Chondrocyte (in vitro differentiated cells): ENCODE data around the gene TMEM165. TPM values are rescaled to one million over a fixed set of nuclear protein-coding genes. Genes with fewer than 3 reads are reported as not detected.

Source experiments
- DNase-seq: peaks from one replicate; pipeline ENCODE4 v3.0.0; 2021; ENCODE audit warnings: mixed read lengths, low spot score
- H3K27ac Mint-ChIP-seq: one replicate; pipeline ENCODE4 v1.8.0; 2021; ENCODE audit warnings: mild to moderate bottlenecking, moderate library complexity, mixed read lengths; ENCODE audit not compliant: unreplicated experiment
- H3K27me3 Mint-ChIP-seq: 2 replicates; pipeline ENCODE4 v1.8.0; 2021; ENCODE audit warnings: low read depth, mixed read lengths
- H3K36me3 Mint-ChIP-seq: 2 replicates; pipeline ENCODE4 v1.8.0; 2021; ENCODE audit warnings: low read depth, mixed read lengths
- H3K4me1 Mint-ChIP-seq: 2 replicates; pipeline ENCODE4 v1.8.0; 2021; ENCODE audit warnings: low read depth, mild to moderate bottlenecking, mixed read lengths
- H3K4me3 Mint-ChIP-seq: one replicate; pipeline ENCODE4 v1.8.0; 2021; ENCODE audit warnings: mild to moderate bottlenecking, moderate library complexity, mixed read lengths; ENCODE audit not compliant: unreplicated experiment
- H3K9me3 Mint-ChIP-seq: 2 replicates; pipeline ENCODE4 v1.8.0; 2021; ENCODE audit warnings: low read depth, mixed read lengths
- total RNA-seq: library from RNA; stranded (reverse); gene quantifications from 3 replicates; pipeline ENCODE4 v1.2.1, GENCODE V29; 2021
- TF ChIP-seq, protein P1 (sequence below): fragments of 200-600 bp; sonication (generic); IDR thresholded peaks from 2 replicates; pipeline ENCODE4 v1.5.0; 2021; ENCODE audit warnings: antibody characterized with exemption, mild to moderate bottlenecking, moderate library complexity

Gene TMEM165
- total RNA-seq, 1 donor from 2014 or later: 111 TPM

DNA sequence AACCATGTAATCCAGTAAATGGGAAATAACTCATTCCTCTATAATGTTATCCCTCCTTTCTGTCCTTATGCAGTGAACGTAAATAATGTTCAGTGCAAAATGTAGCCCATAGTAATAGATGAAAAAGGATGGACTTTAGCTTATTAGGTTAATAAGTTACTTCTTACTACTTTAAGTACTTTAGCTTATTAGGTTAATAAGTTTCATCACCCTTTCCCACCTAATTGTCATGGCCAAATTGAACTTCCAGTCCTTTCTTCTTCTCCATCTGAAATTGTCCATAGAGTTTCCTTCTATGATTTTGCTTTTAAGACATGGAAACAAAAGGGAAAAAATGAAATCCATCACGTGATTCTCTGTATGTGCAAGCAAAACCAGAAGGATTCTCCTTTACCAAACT lies 15.2 kb upstream of the TMEM165 start:
- Mint-ChIP-seq H3K4me3 (no peak overlapping the region), H3K9me3 (no peaks in the 10 kb centered on the region), H3K27ac (no peak overlapping the region), H3K27me3 (no peaks in the 10 kb centered on the region), H3K4me1 (peaks cover 6% of the 10 kb centered on the region), H3K36me3 (no peaks in the 10 kb centered on the region)
- TF ChIP-seq, protein P1, sequence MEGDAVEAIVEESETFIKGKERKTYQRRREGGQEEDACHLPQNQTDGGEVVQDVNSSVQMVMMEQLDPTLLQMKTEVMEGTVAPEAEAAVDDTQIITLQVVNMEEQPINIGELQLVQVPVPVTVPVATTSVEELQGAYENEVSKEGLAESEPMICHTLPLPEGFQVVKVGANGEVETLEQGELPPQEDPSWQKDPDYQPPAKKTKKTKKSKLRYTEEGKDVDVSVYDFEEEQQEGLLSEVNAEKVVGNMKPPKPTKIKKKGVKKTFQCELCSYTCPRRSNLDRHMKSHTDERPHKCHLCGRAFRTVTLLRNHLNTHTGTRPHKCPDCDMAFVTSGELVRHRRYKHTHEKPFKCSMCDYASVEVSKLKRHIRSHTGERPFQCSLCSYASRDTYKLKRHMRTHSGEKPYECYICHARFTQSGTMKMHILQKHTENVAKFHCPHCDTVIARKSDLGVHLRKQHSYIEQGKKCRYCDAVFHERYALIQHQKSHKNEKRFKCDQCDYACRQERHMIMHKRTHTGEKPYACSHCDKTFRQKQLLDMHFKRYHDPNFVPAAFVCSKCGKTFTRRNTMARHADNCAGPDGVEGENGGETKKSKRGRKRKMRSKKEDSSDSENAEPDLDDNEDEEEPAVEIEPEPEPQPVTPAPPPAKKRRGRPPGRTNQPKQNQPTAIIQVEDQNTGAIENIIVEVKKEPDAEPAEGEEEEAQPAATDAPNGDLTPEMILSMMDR: no peak
- DNase-seq: no peak

DNA sequence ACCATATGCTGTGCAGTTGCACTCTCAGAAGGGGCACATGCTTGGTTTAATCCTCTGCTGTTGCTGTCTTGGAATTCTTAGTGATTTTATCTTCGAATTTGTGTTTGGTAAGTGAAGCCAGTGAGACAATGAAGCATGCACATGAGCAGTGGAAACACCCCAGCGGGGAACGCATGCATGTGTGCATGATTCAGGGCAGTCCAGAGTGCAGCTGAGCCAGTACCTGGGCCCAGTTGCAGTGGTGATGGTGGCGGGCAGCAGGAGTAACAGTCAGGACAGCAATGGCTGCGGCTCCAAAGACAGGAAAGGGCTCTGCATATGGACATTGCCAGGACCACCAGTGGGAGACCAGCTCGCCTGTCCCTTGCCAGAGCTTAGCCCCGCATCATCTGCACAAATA lies 14.3 kb upstream of the TMEM165 start:
- no peak for DNase-seq
- no peak overlapping the region for H3K4me3 Mint-ChIP-seq
- H3K9me3 Mint-ChIP-seq: no peaks in the 10 kb centered on the region
- TF ChIP-seq, protein P1: no peak
- H3K27me3 Mint-ChIP-seq: no peaks in the 10 kb centered on the region
- no peak overlapping the region for H3K27ac Mint-ChIP-seq
- H3K4me1 Mint-ChIP-seq: peaks cover 7% of the 10 kb centered on the region
- H3K36me3 Mint-ChIP-seq: no peaks in the 10 kb centered on the region

DNA sequence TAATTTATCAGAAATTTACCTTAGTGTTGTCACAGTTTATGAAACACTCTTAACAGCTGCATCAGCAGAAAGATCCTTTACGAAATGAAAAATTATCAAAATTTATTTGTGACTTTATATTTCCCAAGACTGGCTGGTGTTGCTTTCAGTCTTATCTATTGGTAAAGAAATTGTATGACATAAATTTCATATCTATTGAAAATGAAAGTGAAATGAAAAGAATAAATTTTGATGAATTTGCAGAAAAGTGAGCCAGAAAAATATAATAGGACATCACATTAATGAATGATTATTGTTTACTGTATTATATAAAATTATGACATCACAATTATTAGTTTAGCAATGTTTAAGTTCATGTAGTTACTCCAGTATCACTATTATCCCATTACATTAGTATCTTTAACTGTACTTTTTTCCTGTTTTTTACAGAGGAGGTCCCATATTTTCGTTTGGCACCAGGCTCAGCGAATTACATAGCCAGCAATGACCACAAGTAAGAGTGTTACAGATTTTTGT lies 13.2 kb upstream of the TMEM165 start:
- no peak overlapping the region for H3K4me3 Mint-ChIP-seq
- no peak for DNase-seq
- no peaks in the 10 kb centered on the region for H3K36me3 Mint-ChIP-seq
- no peaks in the 10 kb centered on the region for H3K9me3 Mint-ChIP-seq
- peaks cover 7% of the 10 kb centered on the region for H3K4me1 Mint-ChIP-seq
- H3K27ac Mint-ChIP-seq: no peak overlapping the region
- TF ChIP-seq, protein P1: no peak
- H3K27me3 Mint-ChIP-seq: no peaks in the 10 kb centered on the region

DNA sequence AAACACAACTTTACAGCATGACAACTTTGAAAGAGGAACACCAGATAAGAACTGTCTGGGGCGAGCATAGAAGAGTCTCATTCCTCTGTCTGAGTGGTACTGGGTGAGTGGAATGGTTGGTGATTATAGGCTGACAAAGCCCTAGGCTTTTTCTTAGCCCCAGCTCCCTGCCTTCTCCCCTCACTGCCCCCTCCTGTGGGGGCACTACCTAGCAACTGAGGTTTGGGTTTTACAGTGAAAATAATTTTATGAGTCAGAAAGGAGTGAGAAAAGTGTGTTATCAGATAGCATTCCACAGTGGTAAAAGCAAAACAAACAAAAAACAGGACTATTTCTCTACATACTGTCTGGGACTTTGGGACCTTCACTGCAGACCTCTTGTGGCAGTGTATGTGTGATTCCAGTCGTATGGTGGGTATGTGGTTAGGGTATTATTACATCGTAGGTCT lies 10.5 kb upstream of the TMEM165 start:
- peak overlapping the region; percentile 66 for H3K27ac Mint-ChIP-seq
- H3K4me3 Mint-ChIP-seq: no peak overlapping the region
- TF ChIP-seq, protein P1: no peak
- no peaks in the 10 kb centered on the region for H3K9me3 Mint-ChIP-seq
- H3K27me3 Mint-ChIP-seq: no peaks in the 10 kb centered on the region
- no peak for DNase-seq
- no peaks in the 10 kb centered on the region for H3K36me3 Mint-ChIP-seq
- H3K4me1 Mint-ChIP-seq: peaks cover 7% of the 10 kb centered on the region

DNA sequence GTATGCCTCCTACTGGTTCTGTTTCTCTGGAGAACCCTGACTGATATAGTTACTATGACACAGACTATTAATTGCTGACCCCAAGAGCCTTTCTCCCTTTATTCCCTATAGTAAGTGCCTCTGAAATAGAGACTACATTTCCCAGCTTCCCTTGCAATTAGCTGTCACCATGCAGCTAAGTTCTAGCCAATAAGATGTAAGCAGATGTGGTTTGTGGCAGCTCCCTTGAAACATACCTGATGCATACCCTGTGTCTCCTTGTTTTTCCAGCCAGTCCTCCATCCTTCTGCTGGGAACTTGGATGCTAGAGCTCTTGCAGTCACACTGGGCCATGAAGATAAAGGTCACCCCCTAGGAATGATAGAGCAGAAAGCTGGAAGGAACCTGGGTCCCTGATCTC lies 9.7 kb upstream of the TMEM165 start:
- no peaks in the 10 kb centered on the region for H3K27me3 Mint-ChIP-seq
- peaks cover 7% of the 10 kb centered on the region for H3K4me1 Mint-ChIP-seq
- no peak for DNase-seq
- H3K9me3 Mint-ChIP-seq: no peaks in the 10 kb centered on the region
- H3K27ac Mint-ChIP-seq: no peak overlapping the region
- no peaks in the 10 kb centered on the region for H3K36me3 Mint-ChIP-seq
- H3K4me3 Mint-ChIP-seq: no peak overlapping the region
- TF ChIP-seq, protein P1: no peak
